AG04449 (cell line): ENCODE measurements around the gene MYPN.

Source experiments
- CTCF ChIA-PET: fragments of 350-600 bp; formaldehyde crosslinking; extraction: SDS; loops from one replicate; lab custom pipeline; 2021; ENCODE audit warnings: antibody characterized with exemption; lab: Yijun Ruan, JAX
- POLR2A ChIA-PET: fragments of 400-600, 350-600 bp; formaldehyde crosslinking; extraction: SDS; loops from one replicate; lab custom pipeline; 2020; ENCODE audit warnings: antibody characterized with exemption, inconsistent platforms; lab: Yijun Ruan, JAX
- DNase-seq: peaks from one replicate; pipeline ENCODE4 v3.0.0-alpha.2; 2010; ENCODE audit warnings: low read depth, low spot score
- H3K4me3 ChIP-seq: 2 replicates; pipeline ENCODE4 v1.5.1; 2011; ENCODE audit warnings: low read depth, mild to moderate bottlenecking, control low read depth, low read length
- CTCF ChIP-seq: IDR thresholded peaks from one replicate; pipeline ENCODE4 v1.5.1; 2011; ENCODE audit warnings: mild to moderate bottlenecking, moderate library complexity, low read length, control low read depth, inconsistent platforms; ENCODE audit not compliant: insufficient read depth; ENCODE audit errors: missing control alignments

MYPN gene

DNA sequence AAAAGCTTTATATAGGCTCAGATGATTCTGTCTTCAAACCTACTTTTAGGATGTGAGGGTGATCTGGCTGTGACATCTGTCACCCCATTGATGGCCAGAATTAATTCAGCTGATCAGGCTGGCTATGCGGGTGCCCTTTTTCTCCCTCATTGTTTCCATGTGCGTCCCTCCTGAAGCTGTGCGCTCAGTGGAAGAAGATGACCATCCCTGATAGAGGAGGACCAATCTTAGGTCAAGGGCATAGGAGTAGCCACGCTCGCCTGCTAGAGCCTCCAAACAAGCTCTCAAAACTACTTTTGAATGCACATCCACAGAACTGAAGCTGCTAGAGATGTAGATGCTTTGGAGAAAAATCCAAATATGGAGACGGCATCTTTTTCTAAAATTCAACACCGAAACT, 48.7 kb downstream of the MYPN start:
- ChIA-PET CTCF (interaction anchor here (1.0 to 10.9 kb wide), 10 partner anchors 8 to 303 kb away, joined by 3 to 347 read pairs (median 35); partner anchors contain the start of gene HERC4), POLR2A (no interaction called here)
- H3K4me3 ChIP-seq, result no peak overlapping the region
- DNase-seq, result no peak
- TF ChIP-seq CTCF, result no peak

- CTCF ChIA-PET, result interaction anchor here (6.5 kb wide), 1 partner anchor 7 kb away, joined by 51 read pairs; no protein-coding TSS in a partner anchor
- no peak overlapping the region for H3K4me3 ChIP-seq
- POLR2A ChIA-PET, result no interaction called here
- no peak for TF ChIP-seq CTCF
- DNase-seq, result no peak
Measured at GRCh38 chr10:68163735-68164134, 54.4 kb downstream of the MYPN start.

GRCh38 chr10:68165643-68166042, 56.4 kb downstream of the MYPN start:
- ChIA-PET CTCF (interaction anchor here (1.0 to 6.5 kb wide), 3 partner anchors 9 to 83 kb away, joined by 3 to 51 read pairs (median 3); no protein-coding TSS in a partner anchor), POLR2A (no interaction called here)
- no peak for DNase-seq
- no peak overlapping the region for H3K4me3 ChIP-seq
- no peak for TF ChIP-seq CTCF

DNA sequence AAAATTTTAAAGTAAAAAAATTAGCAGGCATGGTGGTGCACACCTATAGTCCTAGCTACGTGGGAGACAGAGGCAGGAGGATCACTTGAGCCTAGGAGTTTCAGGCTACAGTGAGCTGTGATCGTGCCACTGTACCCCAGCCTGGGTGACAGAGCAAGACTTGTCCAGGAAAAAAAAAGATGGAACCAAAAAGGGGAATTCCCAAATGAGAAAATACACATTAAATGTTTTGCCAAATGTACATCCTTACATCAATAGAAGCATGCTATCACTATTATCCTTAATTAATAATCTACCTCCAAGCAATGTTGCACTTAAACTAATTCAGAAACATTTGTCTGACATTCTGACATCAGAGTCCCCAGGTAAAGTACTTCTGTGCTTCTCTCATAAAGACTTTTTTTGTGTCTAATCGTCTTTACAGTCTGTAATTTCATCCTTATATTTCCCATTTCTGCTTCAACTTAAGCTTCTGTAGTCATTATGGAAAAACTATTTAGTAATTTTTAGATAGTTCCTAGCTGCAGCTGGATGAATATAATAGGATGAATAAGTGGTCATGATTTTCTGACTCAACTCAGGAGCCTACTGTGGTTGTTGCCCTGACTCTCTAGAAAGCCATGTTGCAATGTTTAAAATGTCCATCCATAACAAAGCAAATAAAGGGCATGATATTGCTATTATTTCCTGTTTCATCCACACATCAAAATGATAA, 57.7 kb downstream of the MYPN start:
- TF ChIP-seq CTCF, result no peak
- no peak for DNase-seq
- CTCF ChIA-PET, result interaction anchor here (0.7 to 6.5 kb wide), 3 partner anchors 10 to 84 kb away, joined by 3 to 51 read pairs (median 3); no protein-coding TSS in a partner anchor
- POLR2A ChIA-PET, result no interaction called here
- no peak overlapping the region for H3K4me3 ChIP-seq

DNA sequence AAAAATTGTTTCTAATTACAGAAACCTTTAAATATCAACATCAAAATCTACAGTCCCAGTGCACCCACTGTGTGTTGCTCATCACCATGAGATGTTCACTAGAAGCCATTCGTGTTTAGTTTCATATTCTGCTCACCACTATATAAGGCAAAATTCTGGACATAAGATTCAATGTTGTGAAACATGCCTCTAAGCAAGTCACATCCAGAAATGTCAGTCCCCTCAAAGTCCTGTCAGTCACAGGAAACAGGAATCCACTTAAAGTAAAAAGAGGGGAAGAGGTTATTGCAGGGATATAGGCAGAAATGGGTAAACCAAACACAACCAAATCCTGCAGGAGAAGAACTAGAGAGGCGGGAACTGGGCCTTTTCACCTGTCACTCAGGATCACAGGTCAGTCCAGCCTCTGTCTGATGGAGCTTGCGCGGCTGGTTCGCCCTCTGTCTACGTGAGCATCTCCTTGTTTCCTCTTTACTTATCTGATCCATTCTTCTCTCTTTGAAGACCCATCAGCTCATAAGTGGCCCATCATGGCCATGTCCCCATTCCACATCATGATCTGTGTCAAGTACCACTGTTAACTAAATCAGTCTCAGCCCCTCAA, 58.4 kb downstream of the MYPN start:
- no peak for TF ChIP-seq CTCF
- no peak overlapping the region for H3K4me3 ChIP-seq
- DNase-seq, result no peak
- ChIA-PET POLR2A (no interaction called here), CTCF (interaction anchor here (1.0 to 6.5 kb wide), 2 partner anchors 11 to 45 kb away, joined by 3 to 51 read pairs; no protein-coding TSS in a partner anchor)

DNA sequence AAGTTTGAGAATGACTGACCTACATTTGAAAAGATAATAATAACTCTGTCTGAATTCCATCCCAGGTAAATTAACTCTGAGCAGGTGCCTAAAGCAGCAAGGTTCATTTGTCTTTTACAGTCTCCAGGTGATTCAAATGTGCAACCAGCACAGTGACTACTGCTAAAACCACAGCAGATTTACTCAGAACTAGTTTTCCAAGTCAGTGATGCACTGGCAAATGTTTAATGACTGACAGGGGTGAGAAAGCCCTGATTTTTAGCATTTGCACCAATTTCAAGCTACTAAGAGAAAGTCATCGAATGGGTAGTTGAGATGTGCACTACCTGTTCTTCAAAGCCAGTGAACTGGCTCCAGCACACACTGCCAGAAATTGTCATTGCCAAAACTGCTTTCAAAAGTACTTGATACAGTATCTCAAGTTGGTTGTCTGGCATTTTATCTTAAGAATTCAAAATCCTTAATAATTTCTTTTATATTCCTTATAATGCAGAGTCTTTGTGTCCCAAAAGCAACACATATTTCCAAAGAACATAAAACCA, 62.3 kb downstream of the MYPN start:
- no peak overlapping the region for H3K4me3 ChIP-seq
- no peak for DNase-seq
- POLR2A ChIA-PET, result no interaction called here
- TF ChIP-seq CTCF, result no peak
- CTCF ChIA-PET, result interaction anchor here (1.3 kb wide), 1 partner anchor 14 kb away, joined by 4 read pairs; no protein-coding TSS in a partner anchor
